NCI-H2196 treated with DMSO at 0.1 percent for 48 hours (cell line): Measurements from ENCODE around the gene NOS1AP.
"Not testable (repeated sequence)": the region's sequence is repeated elsewhere in the genome, so short reads cannot be mapped to it uniquely, and the experiment has no call there.

Experiments
- DNase-seq: peaks from one replicate; lab custom pipeline; 2025; ENCODE audit not compliant: unreplicated experiment; lab: John Stamatoyannopoulos, UW

The NOS1AP gene

GRCh38 chr1:162056579-162056978 lies 12.9 kb upstream of the NOS1AP start:
- no peak for DNase-seq

GRCh38 chr1:162059721-162060120 lies 9.8 kb upstream of the NOS1AP start:
- DNase-seq = no peak

GRCh38 chr1:162060314-162060713 lies 9.2 kb upstream of the NOS1AP start:
- no peak for DNase-seq

- DNase-seq = peak; percentile 55
These were observed 6.9 kb upstream of the NOS1AP start for GRCh38 chr1:162062542-162063015.

- no peak for DNase-seq
These were observed 4.5 kb upstream of the NOS1AP start for GRCh38 chr1:162065016-162065415.

- not testable (repeated sequence) for DNase-seq
These were observed 2.7 kb upstream of the NOS1AP start for GRCh38 chr1:162066836-162067235.

- no peak for DNase-seq
These were observed 2.0 kb upstream of the NOS1AP start for GRCh38 chr1:162067466-162067865.

GRCh38 chr1:162068301-162068700 lies 1.2 kb upstream of the NOS1AP start:
- DNase-seq = no peak

GRCh38 chr1:162070094-162070748 lies 730 bp downstream of the NOS1AP start:
- DNase-seq = peak; percentile 23

GRCh38 chr1:162070825-162071224 lies 1.3 kb downstream of the NOS1AP start:
- DNase-seq = no peak

GRCh38 chr1:162072740-162073139 lies 3.2 kb downstream of the NOS1AP start:
- DNase-seq = no peak

- no peak for DNase-seq
These were observed 5.0 kb downstream of the NOS1AP start for GRCh38 chr1:162074276-162075005.

GRCh38 chr1:162075862-162076261 lies 6.4 kb downstream of the NOS1AP start:
- DNase-seq = no peak

- DNase-seq = no peak
These were observed 8.3 kb downstream of the NOS1AP start for GRCh38 chr1:162077648-162078299.

- no peak for DNase-seq
These were observed 9.5 kb downstream of the NOS1AP start for GRCh38 chr1:162079030-162079429.

GRCh38 chr1:162080472-162081015 lies 11.1 kb downstream of the NOS1AP start:
- no peak for DNase-seq

GRCh38 chr1:162081316-162081715 lies 11.8 kb downstream of the NOS1AP start:
- DNase-seq = no peak

GRCh38 chr1:162082080-162082479 lies 12.6 kb downstream of the NOS1AP start:
- not testable (repeated sequence) for DNase-seq

GRCh38 chr1:162083273-162083672 lies 13.8 kb downstream of the NOS1AP start:
- DNase-seq = no peak

GRCh38 chr1:162085991-162086390 lies 16.5 kb downstream of the NOS1AP start:
- DNase-seq = no peak

- no peak for DNase-seq
These were observed 17.6 kb downstream of the NOS1AP start for GRCh38 chr1:162087111-162087510.

- DNase-seq = no peak
These were observed 18.1 kb downstream of the NOS1AP start for GRCh38 chr1:162087574-162087973.
